ENCODE data around the gene DCUN1D2. TPM values are rescaled to one million over a fixed set of nuclear protein-coding genes. Genes with fewer than 3 reads are reported as not detected.
"Not testable (repeated sequence)": the region's sequence is repeated elsewhere in the genome, so short reads cannot be mapped to it uniquely, and the experiment has no call there.

Gene DCUN1D2
- polyA plus RNA-seq, 2 donors, result 6.9 to 8.9 TPM

DNA sequence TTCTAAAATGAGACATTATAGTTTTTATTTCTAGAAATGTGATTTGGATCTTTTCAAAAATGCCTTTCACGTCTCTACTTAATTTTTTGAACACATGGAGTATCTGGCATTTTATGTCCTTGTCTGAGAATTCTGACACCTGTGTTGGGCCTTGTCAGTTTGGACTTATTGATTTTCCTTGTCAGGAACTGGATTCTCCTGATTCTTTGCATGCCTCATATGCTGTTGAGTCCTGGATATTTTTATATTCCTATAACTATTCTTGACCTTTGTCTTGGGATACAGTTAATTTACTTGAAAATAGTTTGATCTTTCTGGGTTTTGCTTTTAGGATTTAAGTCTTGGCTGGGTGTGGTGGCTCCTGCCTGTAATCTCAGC is 47.5 kb downstream of the DCUN1D2 start:
- no peak overlapping the region for H3K4me3 ChIP-seq (ENCODE audit: low read depth in 1 of 2, low read length in 2 of 2)
- WGBS, 2 donors, result 85 to 99% methylated on average over 1 of the region's 1 CpG
- H3K27me3 ChIP-seq (ENCODE audit: control insufficient read depth in 1 of 2, insufficient read depth in 2 of 2, low read length in 2 of 2), result no peaks in the 10 kb centered on the region
- no peak overlapping the region for H3K27ac ChIP-seq (ENCODE audit: low read depth in 2 of 2, low read length in 1 of 2)
- H3K4me1 ChIP-seq (ENCODE audit: control insufficient read depth in 2 of 2, insufficient read depth in 2 of 2, low read length in 1 of 2), result peaks cover 0 to 2% of the 10 kb centered on the region in 2 donors
- H3K36me3 ChIP-seq (ENCODE audit: control insufficient read depth in 2 of 2, insufficient read depth in 2 of 2, low read length in 1 of 2), result no peaks in the 10 kb centered on the region
- peaks cover 0 to 4% of the 10 kb centered on the region in 2 donors for H3K9me3 ChIP-seq (ENCODE audit: control insufficient read depth in 2 of 2, insufficient read depth in 1 of 2, low read depth in 1 of 2, low read length in 1 of 2)

DNA sequence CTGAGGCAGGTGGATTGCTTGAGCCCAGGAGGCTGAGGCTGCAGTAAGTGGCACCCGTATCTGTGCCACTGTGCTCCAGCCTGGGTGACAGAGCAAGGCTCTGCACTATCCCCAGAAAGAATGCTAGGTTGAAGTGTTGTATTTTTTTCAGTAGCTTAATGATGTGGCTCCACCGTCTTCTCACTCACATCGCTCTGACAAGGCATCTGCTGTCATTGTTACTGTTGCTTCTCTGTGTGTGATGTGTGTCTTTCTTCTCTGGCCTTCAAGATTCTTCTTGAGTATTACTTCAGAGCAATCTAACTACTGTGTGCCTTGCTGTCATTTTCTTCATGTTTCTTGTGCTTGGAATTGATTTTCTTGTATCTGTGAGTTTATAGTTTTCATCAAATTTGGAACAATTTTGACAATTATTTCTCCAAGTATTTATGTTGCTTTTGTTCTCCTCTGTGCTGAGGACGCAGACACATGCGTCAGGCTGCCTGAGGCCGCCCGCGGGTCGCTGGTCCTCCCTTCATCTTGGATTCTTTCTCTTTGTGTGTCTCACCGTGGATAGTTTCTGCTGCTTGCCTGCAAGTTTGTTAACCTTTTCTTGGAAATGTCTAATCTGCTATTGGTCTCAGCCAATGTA is 48.0 kb downstream of the DCUN1D2 start:
- Histone ChIP-seq H3K27me3 (ENCODE audit: control insufficient read depth in 1 of 2, insufficient read depth in 2 of 2, low read length in 2 of 2) (no peaks in the 10 kb centered on the region), H3K36me3 (ENCODE audit: control insufficient read depth in 2 of 2, insufficient read depth in 2 of 2, low read length in 1 of 2) (no peaks in the 10 kb centered on the region), H3K9me3 (ENCODE audit: control insufficient read depth in 2 of 2, insufficient read depth in 1 of 2, low read depth in 1 of 2, low read length in 1 of 2) (peaks cover 0 to 4% of the 10 kb centered on the region in 2 donors), H3K27ac (ENCODE audit: low read depth in 2 of 2, low read length in 1 of 2) (no peak overlapping the region), H3K4me3 (ENCODE audit: low read depth in 1 of 2, low read length in 2 of 2) (no peak overlapping the region), H3K4me1 (ENCODE audit: control insufficient read depth in 2 of 2, insufficient read depth in 2 of 2, low read length in 1 of 2) (peaks cover 0 to 2% of the 10 kb centered on the region in 2 donors)
- WGBS, 2 donors, result 77 to 94% methylated on average over 10 of the region's 10 CpGs

DNA sequence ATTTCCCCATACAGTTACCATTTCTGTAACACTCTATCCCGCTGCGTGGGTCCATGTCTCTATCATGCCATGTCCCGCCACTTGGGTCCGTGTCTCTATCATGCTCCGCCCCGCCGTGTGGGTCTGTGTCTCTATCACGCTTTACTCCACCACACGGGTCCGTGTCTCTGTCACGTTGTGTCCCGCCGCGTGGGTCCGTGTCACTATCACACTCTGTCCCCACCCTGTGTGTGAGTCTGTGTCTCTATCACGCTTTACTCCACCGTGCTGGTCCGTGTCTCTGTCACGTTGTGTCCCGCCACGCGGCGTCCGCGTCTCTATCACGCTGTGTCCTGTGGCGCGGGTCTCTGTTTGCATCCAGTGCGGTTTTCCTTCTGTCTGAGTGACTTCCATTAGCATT is 48.9 kb downstream of the DCUN1D2 start:
- WGBS, 2 donors, result 96 to 97% methylated on average over 29 of the region's 29 CpGs
- Histone ChIP-seq H3K27me3 (ENCODE audit: control insufficient read depth in 1 of 2, insufficient read depth in 2 of 2, low read length in 2 of 2) (no peaks in the 10 kb centered on the region), H3K4me3 (ENCODE audit: low read depth in 1 of 2, low read length in 2 of 2) (no peak overlapping the region), H3K9me3 (ENCODE audit: control insufficient read depth in 2 of 2, insufficient read depth in 1 of 2, low read depth in 1 of 2, low read length in 1 of 2) (peaks cover 0 to under 1% of the 10 kb centered on the region in 2 donors), H3K36me3 (ENCODE audit: control insufficient read depth in 2 of 2, insufficient read depth in 2 of 2, low read length in 1 of 2) (no peaks in the 10 kb centered on the region), H3K4me1 (ENCODE audit: control insufficient read depth in 2 of 2, insufficient read depth in 2 of 2, low read length in 1 of 2) (peaks cover 0 to 2% of the 10 kb centered on the region in 2 donors), H3K27ac (ENCODE audit: low read depth in 2 of 2, low read length in 1 of 2) (no peak overlapping the region)

DNA sequence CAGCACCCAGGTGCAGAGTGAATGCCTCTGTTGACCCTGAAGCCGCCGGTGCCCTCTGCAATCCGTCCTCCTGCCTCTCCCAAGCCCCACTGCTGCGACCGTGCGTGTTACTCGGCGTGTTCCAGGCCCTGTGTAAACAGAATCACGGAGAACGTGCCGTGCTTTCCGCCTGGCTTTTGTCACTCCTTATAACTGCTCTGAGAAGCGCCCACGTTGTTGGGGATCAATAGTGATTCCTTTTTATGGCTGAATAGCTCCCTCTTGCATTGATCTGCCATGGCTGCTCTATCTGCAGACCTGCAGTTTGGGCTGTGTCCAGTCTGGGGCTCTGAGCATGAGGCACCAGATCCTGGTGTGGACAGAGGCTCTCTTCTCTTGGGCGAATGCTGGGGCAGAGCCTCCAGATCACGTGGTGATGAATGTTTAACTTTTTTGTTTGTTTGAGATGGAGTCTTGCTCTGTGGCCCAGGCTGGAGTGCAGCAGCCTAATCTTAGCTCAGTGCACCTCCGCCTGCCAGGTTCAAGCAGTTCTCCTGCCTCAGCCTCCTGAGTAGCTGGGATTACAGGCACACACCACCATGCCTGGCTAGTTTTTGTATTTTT is 53.0 kb downstream of the DCUN1D2 start:
- Histone ChIP-seq H3K4me1 (ENCODE audit: control insufficient read depth in 2 of 2, insufficient read depth in 2 of 2, low read length in 1 of 2) (no peaks in the 10 kb centered on the region), H3K36me3 (ENCODE audit: control insufficient read depth in 2 of 2, insufficient read depth in 2 of 2, low read length in 1 of 2) (no peaks in the 10 kb centered on the region), H3K27ac (ENCODE audit: low read depth in 2 of 2, low read length in 1 of 2) (no peak overlapping the region), H3K27me3 (ENCODE audit: control insufficient read depth in 1 of 2, insufficient read depth in 2 of 2, low read length in 2 of 2) (no peaks in the 10 kb centered on the region), H3K4me3 (ENCODE audit: low read depth in 1 of 2, low read length in 2 of 2) (no peak overlapping the region), H3K9me3 (ENCODE audit: control insufficient read depth in 2 of 2, insufficient read depth in 1 of 2, low read depth in 1 of 2, low read length in 1 of 2) (no peaks in the 10 kb centered on the region)
- 60 to 68% methylated on average over 17 of the region's 17 CpGs for WGBS, 2 donors

DNA sequence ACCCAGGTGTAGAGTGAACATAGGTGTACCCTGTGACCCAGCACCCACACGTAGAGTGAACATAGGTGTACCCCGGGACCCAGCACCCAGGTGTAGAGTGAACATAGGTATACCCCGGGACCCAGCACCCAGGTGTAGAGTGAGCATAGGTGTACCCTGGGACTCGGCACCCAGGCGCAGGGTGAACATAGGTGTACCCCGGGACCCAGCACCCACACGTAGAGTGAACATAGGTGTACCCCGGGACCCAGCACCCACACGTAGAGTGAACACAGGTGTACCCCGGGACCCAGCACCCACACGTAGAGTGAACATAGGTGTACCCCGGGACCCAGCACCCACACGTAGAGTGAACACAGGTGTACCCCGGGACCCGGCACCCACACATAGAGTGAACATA is 53.6 kb downstream of the DCUN1D2 start:
- WGBS, 2 donors, result 94% methylated on average over 12 to 15 of the region's 15 CpGs

DNA sequence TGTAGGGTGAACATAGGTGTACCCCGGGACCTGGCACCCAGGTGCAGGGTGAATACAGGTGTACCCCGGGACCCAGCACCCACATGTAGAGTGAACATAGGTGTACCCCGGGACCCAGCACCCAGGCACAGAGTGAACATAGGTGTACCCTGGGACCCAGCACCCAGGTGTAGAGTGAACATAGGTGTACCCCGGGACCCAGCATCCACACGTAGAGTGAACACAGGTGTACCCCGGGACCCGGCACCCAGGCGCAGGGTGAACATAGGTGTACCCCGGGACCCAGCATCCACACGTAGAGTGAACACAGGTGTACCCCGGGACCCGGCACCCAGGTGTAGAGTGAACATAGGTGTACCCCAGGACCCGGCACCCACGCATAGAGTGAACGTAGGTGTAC is 54.6 kb downstream of the DCUN1D2 start:
- 95% methylated on average over 15 of the region's 15 CpGs for WGBS, 2 donors
- H3K4me3 ChIP-seq (ENCODE audit: low read depth in 1 of 2, low read length in 2 of 2); H3K4me1 ChIP-seq (ENCODE audit: control insufficient read depth in 2 of 2, insufficient read depth in 2 of 2, low read length in 1 of 2); H3K27me3 ChIP-seq (ENCODE audit: control insufficient read depth in 1 of 2, insufficient read depth in 2 of 2, low read length in 2 of 2); H3K36me3 ChIP-seq (ENCODE audit: control insufficient read depth in 2 of 2, insufficient read depth in 2 of 2, low read length in 1 of 2); H3K9me3 ChIP-seq (ENCODE audit: control insufficient read depth in 2 of 2, insufficient read depth in 1 of 2, low read depth in 1 of 2, low read length in 1 of 2); H3K27ac ChIP-seq (ENCODE audit: low read depth in 2 of 2, low read length in 1 of 2): not testable (repeated sequence)

More for the DNA sequence above, 53.6 kb downstream of the DCUN1D2 start:
- not testable (repeated sequence) for H3K27ac ChIP-seq (ENCODE audit: low read depth in 2 of 2, low read length in 1 of 2); H3K27me3 ChIP-seq (ENCODE audit: control insufficient read depth in 1 of 2, insufficient read depth in 2 of 2, low read length in 2 of 2); H3K9me3 ChIP-seq (ENCODE audit: control insufficient read depth in 2 of 2, insufficient read depth in 1 of 2, low read depth in 1 of 2, low read length in 1 of 2); H3K36me3 ChIP-seq (ENCODE audit: control insufficient read depth in 2 of 2, insufficient read depth in 2 of 2, low read length in 1 of 2); H3K4me3 ChIP-seq (ENCODE audit: low read depth in 1 of 2, low read length in 2 of 2); H3K4me1 ChIP-seq (ENCODE audit: control insufficient read depth in 2 of 2, insufficient read depth in 2 of 2, low read length in 1 of 2)

DNA sequence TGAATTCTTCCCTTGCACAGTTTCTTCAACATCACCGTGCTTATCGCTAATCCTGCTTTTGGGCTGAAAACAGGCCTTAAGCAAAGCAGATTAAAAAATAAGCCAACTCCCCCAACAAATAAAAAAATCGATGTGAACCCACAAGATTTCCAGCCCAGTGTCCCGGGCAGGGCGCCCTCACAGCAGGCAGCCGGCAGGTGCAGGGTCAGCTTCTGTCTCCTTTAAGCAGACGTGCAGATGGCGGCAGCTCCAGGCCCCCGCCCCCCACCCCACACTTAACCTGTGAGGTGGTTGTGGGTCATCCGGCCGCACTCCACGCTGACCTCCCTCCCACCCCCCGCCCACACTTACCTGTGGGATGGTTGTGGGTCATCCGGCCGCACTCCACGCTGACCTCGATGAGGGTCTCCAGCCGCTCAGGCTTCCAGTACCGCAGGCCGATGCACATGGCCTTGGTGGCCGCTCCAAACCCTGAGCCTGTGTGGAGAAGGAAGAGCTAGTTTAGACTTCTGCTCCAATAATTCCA is 57.1 kb downstream of the DCUN1D2 start:
- no peaks in the 10 kb centered on the region for H3K27me3 ChIP-seq (ENCODE audit: control insufficient read depth in 1 of 2, insufficient read depth in 2 of 2, low read length in 2 of 2)
- no peaks in the 10 kb centered on the region for H3K9me3 ChIP-seq (ENCODE audit: control insufficient read depth in 2 of 2, insufficient read depth in 1 of 2, low read depth in 1 of 2, low read length in 1 of 2)
- H3K4me1 ChIP-seq (ENCODE audit: control insufficient read depth in 2 of 2, insufficient read depth in 2 of 2, low read length in 1 of 2), result no peaks in the 10 kb centered on the region
- WGBS, 2 donors, result 95 to 97% methylated on average over 21 of the region's 21 CpGs
- no peaks in the 10 kb centered on the region for H3K36me3 ChIP-seq (ENCODE audit: control insufficient read depth in 2 of 2, insufficient read depth in 2 of 2, low read length in 1 of 2)
- H3K27ac ChIP-seq (ENCODE audit: low read depth in 2 of 2, low read length in 1 of 2), result no peak overlapping the region
- no peak overlapping the region for H3K4me3 ChIP-seq (ENCODE audit: low read depth in 1 of 2, low read length in 2 of 2)

DNA sequence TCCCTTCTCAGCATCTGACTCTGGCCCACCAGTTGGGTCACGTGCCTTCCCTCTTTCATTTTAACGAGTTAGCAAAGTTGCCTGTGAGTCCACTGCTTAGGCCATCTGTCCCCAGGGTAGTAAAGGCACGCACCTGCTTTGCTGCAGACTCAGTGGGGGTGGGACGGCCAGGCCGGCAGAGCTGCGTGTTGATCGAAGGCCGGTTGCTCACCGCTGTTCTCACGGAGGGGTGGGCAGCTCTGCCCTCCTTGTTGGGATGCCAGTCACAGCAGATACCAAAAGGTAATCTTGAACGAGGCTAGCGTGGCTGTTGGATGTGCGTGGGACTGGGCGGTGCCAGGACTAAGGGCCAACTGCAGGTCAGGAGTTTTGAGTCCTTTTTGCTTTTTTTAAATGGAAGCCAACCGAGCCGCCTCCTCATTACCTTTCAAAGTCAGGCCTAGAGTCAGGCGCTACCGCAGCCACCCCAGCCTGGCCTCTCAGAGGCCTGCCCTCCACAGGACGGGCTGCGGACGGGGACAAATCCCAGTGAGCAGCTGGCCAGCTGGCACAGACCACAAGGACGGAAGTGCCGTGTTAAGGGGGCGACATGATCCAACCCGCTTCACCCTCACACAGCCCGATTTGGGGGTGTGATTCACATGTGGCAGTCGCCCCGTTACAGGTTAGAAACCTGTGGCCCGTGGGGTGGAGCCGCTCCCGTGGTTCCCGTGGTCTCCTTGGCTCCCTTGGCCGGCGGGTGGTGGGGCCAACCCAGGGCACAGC is 57.8 kb downstream of the DCUN1D2 start:
- H3K9me3 ChIP-seq (ENCODE audit: control insufficient read depth in 2 of 2, insufficient read depth in 1 of 2, low read depth in 1 of 2, low read length in 1 of 2), result no peaks in the 10 kb centered on the region
- 86 to 91% methylated on average over 34 of the region's 34 CpGs for WGBS, 2 donors
- H3K4me1 ChIP-seq (ENCODE audit: control insufficient read depth in 2 of 2, insufficient read depth in 2 of 2, low read length in 1 of 2), result no peaks in the 10 kb centered on the region
- H3K27me3 ChIP-seq (ENCODE audit: control insufficient read depth in 1 of 2, insufficient read depth in 2 of 2, low read length in 2 of 2), result no peaks in the 10 kb centered on the region
- no peak overlapping the region for H3K27ac ChIP-seq (ENCODE audit: low read depth in 2 of 2, low read length in 1 of 2)
- no peak overlapping the region for H3K4me3 ChIP-seq (ENCODE audit: low read depth in 1 of 2, low read length in 2 of 2)
- no peaks in the 10 kb centered on the region for H3K36me3 ChIP-seq (ENCODE audit: control insufficient read depth in 2 of 2, insufficient read depth in 2 of 2, low read length in 1 of 2)

DNA sequence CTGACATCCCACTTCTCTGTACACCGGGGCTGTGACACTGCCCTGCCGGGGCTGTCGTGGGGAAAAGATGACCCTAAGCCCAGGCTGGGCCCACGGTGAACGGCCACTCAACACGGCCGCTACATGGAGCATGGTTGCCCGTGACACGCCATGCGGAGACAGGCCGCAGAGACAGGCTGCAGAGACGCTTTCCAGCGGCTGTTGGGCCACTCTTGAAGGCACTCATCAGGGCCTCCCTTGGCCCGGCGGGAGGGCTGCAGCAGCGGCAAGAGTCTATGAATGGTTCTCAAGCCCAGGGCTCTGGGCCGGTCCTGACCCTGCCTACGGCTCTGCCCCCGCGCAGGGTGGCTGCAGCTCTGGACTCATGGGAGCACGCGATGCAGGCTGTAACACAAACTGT is 59.3 kb downstream of the DCUN1D2 start:
- H3K27me3 ChIP-seq (ENCODE audit: control insufficient read depth in 1 of 2, insufficient read depth in 2 of 2, low read length in 2 of 2), result no peaks in the 10 kb centered on the region
- no peaks in the 10 kb centered on the region for H3K9me3 ChIP-seq (ENCODE audit: control insufficient read depth in 2 of 2, insufficient read depth in 1 of 2, low read depth in 1 of 2, low read length in 1 of 2)
- H3K4me3 ChIP-seq (ENCODE audit: low read depth in 1 of 2, low read length in 2 of 2), result no peak overlapping the region
- no peaks in the 10 kb centered on the region for H3K36me3 ChIP-seq (ENCODE audit: control insufficient read depth in 2 of 2, insufficient read depth in 2 of 2, low read length in 1 of 2)
- no peak overlapping the region for H3K27ac ChIP-seq (ENCODE audit: low read depth in 2 of 2, low read length in 1 of 2)
- H3K4me1 ChIP-seq (ENCODE audit: control insufficient read depth in 2 of 2, insufficient read depth in 2 of 2, low read length in 1 of 2), result no peaks in the 10 kb centered on the region
- WGBS, 2 donors, result 91 to 92% methylated on average over 22 of the region's 22 CpGs

All from esophagus (tissue), 2 donors.